Activated CD8-positive, alpha-beta memory T cell treated with anti-CD3 and anti-CD28 coated beads for 36 hours (primary cell): Measurements from ENCODE around the gene VN1R5. TPM values are rescaled to one million over a fixed set of nuclear protein-coding genes. Genes with fewer than 3 reads are reported as not detected.
"Not testable (repeated sequence)": the region's sequence is repeated elsewhere in the genome, so short reads cannot be mapped to it uniquely, and the experiment has no call there.

Experiments used
- CTCF ChIA-PET: fragments of 350-600 bp; sonication (Branson Sonifier 250); formaldehyde crosslinking; loops from one replicate; lab custom pipeline; 2021; ENCODE audit warnings: antibody characterized with exemption; lab: Charles Lee
- POLR2A ChIA-PET: fragments of 350-600 bp; sonication (Branson Sonifier 250); formaldehyde crosslinking; loops from one replicate; lab custom pipeline; 2021; ENCODE audit warnings: antibody characterized with exemption; lab: Charles Lee
- total RNA-seq, 2 experiments: library from RNA; stranded (reverse); gene quantifications; one replicate each; pipeline ENCODE4 v1.2.3, GENCODE V29; 2021

The VN1R5 gene
- total RNA-seq, 2 experiments from 2014 or later, result not detected

DNA sequence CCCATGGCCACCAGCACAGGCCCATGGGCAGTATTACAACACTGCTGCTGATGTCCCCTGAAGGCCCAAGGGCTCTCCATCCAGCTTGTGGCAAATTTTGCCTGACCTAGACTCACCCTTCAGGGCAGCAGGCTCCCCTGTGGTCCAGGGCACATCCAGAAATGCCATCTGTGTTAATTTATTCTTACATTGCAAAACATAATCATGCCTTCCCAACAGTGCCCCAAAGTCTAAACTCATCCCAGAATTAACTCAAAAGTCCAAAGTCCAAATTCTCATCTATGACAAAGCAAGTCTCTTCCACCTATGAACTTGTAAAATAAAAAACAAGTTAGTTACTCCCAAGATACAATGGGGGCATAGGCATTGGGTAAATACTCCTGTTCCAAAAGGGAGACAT is 13.3 kb downstream of the VN1R5 start:
- CTCF ChIA-PET, result no interaction called here

DNA sequence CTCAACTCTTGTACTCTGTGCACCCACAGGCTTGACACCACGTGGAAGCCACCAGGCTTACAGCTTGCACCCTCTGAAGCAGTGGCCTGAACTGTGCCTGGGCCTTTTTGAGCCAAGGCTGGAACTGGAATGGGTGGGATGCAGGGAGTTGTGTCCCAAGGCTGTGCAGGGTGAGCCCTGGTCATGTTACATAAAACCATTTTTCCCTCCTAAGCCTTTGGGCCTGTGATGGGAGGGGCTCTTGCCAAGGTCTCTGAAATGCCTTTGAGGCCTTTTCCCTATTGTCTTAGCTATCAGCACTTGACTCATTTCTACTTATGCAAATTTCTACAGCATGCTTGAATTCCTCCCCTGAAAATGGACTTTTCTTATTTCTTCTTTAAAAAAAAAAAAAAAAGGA is 14.1 kb downstream of the VN1R5 start:
- ChIA-PET CTCF (no interaction called here), POLR2A (no interaction called here)

More for the DNA sequence above, 13.3 kb downstream of the VN1R5 start:
- POLR2A ChIA-PET, result no interaction called here

DNA sequence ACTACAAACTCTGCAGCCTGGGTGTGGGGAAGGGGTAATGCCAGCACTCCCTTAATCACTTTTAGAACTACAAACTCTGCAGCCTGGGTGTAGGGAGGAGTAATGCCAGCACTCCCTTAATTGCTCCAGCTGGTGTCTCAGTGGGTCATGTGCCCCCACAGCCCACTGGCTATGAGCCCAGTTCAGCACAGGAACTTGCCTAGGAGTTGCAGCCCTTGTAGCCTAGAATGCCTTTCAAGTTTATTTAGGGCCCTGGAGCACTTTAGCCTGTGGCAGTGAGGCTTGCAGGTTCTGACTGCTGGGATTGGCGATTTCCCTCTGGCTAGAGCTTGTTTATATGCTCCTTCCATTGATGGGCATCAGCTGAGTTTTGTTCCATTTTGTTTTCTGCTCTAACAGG is 17.1 kb downstream of the VN1R5 start:
- POLR2A ChIA-PET, result no interaction called here

DNA sequence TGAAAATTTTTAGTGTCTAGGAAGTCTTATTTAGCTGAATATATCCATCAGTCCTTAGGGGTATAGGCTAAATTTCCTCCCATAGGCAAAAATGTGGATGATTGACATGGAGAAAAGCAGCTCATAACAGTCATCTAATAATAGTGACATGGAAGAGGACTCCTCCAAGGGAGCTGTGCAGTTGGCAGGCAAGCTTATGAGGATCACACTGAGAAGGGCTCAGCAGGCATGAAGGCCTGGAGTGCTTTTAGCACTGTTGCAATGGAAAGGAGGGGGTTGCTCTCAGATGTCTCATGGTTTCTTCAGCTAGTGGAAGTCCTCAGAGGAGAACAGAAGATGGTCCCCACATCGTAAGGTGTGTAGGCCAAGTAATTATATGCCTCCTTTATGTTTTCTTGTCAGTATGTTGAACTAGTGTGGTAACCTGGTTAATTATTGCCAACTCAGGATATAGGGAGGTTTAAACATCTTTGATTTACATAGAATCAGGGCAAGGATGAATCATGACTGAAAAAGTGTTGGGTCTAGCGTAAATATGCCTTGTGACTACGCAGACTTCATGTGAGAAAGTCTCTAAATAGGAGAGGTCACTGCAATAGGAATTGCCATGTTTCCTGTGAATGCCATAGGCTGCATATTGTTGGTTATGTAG is 18.9 kb downstream of the VN1R5 start:
- ChIA-PET CTCF (interaction anchor here (1.0 kb wide), 1 partner anchor 13 kb away, joined by 3 read pairs; no protein-coding TSS in a partner anchor), POLR2A (no interaction called here)

More for the DNA sequence above, 17.1 kb downstream of the VN1R5 start:
- CTCF ChIA-PET, result no interaction called here

DNA sequence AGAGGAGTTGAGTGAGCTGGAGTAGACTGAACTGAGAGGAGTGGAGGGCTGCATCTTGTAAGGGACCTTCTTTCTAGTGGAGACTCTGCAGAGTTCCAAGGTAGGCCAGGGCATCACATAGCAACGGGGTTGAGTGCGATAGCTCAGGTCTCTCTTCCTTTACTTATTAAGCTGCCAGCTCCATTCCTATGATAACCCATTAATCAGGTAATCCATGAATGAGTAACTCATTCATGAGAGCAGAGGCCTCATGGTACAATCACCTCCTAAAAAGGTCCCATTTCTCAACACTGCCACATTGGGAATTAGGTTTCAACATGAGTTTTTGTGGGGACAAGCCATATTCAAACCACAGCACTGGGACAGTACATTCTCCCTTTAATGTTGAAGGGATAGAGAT is 21.3 kb downstream of the VN1R5 start:
- ChIA-PET CTCF (no interaction called here), POLR2A (no interaction called here)

DNA sequence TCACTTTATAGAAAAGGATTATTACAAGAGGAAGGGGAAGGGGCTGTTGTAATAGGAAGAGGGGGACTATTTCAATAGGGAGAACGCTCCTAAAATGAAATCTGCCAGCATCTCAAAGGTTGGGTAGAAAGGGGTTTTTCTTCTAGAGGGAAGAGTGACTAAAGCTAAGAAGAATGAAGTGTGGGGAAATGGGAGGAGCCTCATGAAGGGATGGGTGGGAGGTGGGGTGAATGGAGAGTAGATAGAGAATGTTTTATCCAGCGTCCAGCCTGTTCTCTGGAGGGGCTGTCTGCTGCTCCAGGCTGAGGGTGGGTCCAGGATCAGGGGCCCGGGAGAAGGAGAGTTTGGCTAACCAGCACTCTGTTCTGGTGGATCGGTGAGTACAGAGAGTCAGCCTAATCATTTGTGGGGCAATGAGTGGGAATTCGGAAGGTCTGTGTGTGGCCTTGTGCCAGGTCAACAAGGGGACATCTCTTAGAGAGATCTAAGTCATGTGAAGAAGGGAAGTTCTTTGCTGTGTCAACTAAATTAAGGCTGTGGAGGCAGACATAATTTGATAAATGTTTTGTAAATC is 25.2 kb downstream of the VN1R5 start:
- ChIA-PET POLR2A (no interaction called here), CTCF (no interaction called here)

DNA sequence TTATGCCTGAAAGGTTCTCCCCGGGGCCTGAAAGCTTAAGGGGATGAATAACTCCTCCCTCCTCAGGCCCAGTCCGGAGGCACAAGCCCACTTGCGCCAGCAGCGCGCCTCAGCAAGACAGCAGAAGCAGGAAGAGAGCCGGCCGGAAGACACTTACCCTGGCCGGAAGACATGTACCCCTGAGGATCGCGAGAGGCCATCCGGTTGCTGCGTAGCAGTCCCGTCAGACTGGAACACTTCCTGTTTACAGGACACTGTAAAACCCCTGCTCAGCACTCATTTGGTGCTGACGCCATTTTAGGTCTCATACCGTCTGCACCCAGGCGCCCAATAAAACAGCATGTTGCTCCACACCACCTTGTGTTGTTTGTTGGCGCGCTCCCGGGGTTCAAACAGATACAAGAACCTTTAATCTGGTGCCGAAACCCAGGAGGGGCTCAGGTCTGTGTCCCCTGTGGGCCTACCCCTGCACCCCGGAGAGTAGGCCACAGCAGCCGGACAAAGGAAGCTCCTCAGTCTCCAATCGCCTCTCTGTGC is 30.3 kb downstream of the VN1R5 start:
- ChIA-PET POLR2A (no interaction called here), CTCF (no interaction called here)

DNA sequence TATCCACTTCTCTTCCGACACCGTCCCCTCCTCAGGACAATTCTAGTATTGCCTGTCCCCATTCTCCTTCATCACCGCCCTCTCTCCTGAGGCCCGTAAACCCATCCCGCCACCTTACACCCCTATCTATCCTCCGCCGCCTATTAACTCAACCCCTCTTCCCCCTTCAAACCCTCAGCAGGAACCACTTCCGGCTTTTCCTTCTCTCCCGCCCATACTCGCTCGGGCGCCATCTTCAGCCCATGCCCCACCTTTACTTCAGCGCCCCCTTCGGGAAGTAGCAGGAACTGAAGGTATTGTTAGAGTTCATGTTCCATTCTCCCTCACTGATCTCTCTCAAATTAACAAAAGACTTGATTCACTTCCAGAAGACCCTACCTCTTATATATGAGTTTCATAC is 31.6 kb downstream of the VN1R5 start:
- POLR2A ChIA-PET, result no interaction called here
- CTCF ChIA-PET, result no interaction called here

DNA sequence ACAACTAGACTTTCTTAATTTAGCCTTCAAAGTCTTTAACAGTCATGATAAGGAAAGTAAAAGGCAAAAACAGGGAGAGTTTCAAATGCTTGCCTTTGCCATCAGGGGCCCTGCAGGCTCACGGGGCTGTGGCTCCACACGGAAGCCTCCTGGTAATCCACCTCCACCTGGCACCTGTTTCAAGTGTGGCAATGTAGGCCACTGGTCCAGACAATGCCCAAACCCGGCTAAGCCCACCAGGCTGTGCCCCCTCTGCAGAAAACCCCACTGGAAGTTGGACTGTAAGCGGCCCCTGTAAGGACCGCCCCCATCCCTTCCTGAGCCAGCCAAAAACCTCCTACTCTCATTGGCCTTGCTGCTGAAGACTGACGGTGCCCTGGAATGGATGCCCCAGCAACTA is 32.5 kb downstream of the VN1R5 start:
- POLR2A ChIA-PET, result no interaction called here

DNA sequence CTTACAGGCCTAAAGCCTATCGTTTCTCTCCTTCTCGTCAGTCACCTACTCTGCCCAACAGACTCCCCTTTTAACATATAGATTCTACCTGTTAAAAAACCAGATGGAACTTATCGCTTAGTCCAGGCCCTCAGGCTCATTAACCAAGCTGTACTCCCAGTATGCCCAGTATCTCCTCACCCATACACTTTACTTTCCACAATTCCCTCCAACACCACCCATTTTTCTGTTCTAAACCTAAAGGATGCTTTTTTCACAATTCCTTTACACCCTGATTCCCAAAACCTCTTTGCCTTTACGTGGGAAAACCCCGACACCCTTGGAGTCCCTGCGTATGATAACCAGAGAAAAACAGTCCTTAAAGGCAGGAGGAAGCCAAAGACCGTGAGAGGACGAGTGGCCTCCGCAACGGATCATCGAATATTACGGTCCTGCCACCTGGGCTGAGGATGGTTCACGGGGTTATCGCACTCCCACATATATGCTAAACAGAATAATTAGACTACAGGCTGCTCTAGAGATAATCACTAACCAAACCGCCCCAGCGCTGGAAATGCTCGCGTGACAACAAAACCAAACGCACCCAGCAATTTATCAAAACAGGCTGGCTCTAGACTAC is 33.5 kb downstream of the VN1R5 start:
- POLR2A ChIA-PET, CTCF ChIA-PET: not testable (repeated sequence)

More for the DNA sequence above, 32.5 kb downstream of the VN1R5 start:
- CTCF ChIA-PET, result no interaction called here

DNA sequence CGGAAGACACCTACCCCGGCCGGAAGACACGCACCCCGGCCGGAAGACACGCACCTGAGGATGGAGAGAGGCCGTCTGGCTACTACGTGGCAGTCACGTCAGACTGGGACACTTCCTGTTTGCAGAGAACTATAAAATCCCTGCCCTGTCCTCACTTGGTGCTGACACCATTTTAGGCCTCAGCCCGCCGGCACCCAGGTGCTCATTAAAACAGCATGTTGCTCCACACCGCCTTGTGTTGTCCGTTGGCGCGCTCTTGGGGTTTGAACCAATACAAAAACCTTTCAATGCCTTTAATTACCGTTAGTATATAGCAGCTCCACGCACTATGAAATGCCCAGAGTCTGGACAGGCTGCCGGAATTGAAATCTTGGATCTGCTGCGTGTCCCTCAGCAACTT is 34.7 kb downstream of the VN1R5 start:
- ChIA-PET POLR2A (no interaction called here), CTCF (no interaction called here)

DNA sequence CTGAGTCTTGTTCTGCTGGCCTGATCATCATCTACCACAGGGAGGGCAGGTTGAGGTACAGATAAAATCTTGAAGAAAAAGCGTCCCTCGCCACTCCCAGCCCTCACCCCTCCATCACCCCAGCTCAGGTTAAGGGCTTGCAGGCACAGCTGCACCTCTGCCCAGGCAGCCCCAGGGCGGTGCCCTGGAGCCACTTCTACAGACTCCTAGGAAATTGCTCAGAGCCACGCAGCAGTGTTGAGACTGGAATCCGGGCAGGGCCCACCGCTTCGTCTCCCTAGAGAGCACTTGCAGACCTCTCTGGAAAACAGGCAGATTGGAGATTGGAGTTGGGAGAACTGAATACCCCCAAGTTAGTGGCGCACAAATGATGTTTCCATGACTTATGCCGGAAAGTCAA is 35.3 kb downstream of the VN1R5 start:
- POLR2A ChIA-PET, result no interaction called here
- CTCF ChIA-PET, result no interaction called here

DNA sequence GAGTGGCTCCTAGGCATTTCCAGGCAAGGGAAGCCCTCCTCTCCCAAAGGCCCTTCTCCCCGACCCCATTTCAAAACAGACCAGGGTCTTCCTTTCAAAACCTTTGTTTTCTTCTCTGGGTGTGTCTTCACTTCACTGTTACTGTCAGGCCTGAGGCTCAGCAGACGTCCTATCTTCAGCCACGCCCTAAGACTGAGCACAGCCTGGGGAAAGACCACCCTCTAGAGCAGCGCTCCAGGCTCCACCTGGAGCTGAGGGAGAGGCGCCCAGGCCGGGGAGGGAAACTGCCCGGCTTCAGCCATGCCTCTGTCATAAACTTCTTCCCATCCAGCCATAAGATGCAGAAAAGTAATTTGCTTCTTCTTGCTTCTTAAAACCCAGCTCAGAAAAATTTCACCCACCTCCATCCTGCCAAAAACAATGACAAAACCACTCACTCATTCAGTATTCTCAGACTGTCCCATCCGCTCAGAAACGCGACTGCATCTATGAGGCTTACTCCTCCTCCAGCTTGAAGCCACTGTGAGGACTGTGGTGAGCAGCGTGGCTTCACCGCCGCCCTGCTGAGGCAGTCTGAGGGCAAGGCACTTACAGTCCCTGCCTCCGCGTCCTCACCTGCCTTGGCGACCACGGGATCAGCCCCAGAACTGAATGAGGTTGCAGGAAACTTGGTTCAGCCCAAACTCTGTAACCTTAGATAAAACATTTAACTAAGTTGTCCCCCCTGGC is 36.1 kb downstream of the VN1R5 start:
- POLR2A ChIA-PET, result no interaction called here
- CTCF ChIA-PET, result no interaction called here

DNA sequence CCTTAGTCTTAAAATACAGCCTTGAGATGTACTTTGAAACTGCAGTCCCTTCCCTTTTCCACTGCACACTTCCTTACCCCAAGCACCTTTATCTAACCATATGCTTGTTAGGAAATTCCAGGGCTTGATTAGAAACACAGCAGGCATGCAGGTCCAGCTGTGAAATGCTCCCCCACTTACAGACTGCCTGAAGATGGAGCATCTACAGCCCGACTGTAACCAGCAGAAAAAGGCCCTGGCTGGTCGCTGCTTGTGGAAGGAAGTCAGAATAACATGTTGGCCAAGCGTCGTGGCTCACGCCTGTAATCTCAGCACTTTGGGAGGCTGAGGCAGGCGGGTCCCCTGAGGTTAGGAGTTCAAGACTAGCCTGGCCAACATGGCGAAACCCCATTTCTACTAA is 37.2 kb downstream of the VN1R5 start:
- ChIA-PET CTCF (no interaction called here), POLR2A (no interaction called here)

DNA sequence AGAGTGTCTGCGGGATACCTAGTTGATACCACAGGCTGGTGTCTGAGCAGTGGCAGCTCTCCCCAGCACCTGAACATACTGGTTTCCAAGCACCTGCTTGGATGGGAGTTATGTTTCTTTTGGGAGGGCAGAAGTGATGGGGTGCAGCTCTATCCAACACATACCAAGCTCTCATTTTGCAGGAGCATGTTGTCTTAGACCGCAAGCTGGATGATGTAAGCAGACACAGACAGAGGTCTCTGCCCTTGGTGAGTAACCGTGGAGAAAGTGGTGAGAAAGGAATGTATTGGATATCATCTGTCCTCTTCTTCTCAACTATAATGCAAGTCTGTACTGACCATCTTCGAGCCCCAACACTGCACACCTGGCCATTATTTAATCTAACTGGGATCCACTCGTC is 38.4 kb downstream of the VN1R5 start:
- ChIA-PET POLR2A (no interaction called here), CTCF (interaction anchor here (0.6 kb wide), 1 partner anchor 1525 kb away, joined by 4 read pairs; no protein-coding TSS in a partner anchor)

DNA sequence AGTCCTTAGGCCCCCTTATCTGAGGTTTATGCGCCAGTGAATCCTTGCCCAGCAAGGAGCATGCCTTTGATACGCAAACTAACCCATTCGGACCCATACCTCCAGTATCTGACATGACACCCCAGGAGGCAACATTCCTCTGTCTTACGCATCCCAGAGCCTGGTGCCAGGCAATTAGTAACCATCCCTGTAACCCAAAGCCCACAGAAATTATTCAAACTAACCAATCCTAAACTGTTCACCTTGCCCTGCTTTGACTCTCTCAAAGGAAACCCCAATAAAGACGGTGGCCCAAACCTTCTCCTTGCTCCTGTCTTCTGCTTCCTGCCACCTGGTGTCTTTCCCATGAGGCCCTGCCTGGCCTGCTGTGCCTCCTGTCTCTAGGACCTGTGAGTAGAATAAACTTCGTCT is 39.4 kb downstream of the VN1R5 start:
- POLR2A ChIA-PET, result no interaction called here
- CTCF ChIA-PET, result no interaction called here

DNA sequence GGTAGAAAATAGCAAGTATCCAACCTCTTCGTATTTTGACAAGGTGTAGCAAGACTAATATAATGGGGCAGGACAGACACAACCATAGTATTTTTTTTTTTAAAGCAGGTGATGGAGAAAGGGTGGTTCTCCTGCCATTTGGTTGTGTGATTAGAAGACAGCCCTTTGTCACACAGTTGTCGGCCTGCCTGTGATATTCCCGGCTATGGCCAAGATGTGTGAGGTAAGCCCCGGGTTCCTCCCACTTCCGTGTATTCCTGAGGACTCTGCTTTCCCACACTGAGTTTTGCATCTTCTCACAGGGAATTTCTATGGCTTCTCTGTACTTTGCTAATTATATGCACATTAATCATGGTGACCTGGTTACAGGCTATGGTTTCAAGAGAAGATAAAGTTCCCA is 39.9 kb downstream of the VN1R5 start:
- CTCF ChIA-PET, result no interaction called here
- POLR2A ChIA-PET, result interaction anchor here (0.6 kb wide), 1 partner anchor 91 kb away, joined by 7 read pairs; no protein-coding TSS in a partner anchor

DNA sequence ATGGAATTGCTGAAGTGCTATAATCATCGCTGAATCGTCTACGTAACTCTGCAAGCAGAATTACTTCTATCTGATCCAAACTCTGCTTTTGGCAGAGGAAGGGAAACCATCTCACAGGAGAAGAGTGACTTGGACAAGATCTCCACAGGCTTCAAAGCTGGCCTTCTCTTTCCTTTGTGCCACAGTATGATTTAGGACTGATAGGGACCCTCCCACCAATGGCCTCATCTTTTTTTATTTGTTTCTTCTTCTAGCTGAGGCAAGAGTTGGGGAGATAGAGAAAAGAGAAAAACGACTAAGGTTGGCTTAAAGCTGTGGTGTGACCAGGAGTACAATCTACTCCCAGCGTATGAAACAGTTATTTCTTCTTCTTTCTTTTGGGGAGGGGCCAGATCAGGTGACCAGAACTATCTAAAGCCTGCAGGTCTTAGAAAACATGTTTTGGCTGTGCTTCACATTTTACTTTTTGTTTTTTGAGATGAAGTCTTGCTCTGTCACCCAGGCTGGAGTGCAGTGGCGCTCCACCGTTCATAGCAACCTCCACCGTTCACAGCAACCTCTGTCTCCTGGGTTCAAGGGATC is 40.8 kb downstream of the VN1R5 start:
- POLR2A ChIA-PET, result interaction anchor here (0.6 kb wide), 1 partner anchor 92 kb away, joined by 7 read pairs; no protein-coding TSS in a partner anchor
- CTCF ChIA-PET, result no interaction called here

DNA sequence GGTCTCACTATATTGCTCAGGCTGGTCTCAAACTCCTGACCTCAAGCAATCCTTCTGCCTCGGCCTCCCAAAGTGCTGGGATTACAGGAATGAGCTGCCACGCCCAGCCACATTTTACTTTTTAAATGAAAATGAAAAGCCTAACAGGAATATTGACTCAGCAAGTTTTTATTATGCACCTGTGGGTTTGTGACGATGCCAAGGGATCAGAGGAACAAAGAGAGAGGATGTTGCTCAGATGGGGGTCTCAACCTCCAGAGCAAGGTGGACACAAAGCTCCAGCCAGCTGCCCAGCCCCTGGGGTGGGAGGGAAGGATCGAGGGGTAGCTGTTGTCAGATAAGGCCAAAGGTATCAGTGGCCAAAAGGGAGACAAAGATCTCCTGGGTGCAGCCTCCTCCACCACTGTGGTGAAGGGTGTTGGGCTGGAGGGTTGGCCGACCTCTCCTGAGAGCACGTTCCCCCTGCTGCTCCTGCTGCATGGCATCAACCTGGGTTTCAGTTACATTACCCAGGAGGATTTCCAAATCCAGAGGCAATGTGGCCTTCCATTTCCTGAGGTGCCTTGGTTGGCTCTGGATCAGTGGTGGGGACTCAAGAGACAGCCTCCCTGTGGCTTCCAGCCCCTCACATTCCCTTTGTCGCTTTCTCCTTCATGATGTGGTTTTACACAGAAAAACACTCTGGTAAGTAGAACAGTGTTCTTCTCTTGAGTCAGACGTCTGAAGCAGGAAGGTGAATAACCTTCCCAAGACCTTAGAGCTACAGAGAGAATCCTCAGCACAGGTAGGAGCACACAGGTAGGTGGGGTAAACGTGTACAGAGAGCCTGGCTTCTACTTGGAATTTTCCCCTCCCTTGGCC is 41.6 kb downstream of the VN1R5 start:
- CTCF ChIA-PET, result no interaction called here
- POLR2A ChIA-PET, result no interaction called here
